Karpas-422 (cell line): Measurements from ENCODE around the gene NTSR2. TPM values are rescaled to one million over a fixed set of nuclear protein-coding genes. Genes with fewer than 3 reads are reported as not detected.

Experiments
- DNase-seq: peaks from one replicate; pipeline ENCODE4 v3.0.0-alpha.2; 2015
- H2AFZ ChIP-seq: fragments of 200-600 bp; sonication (generic); 2 replicates; pipeline ENCODE4 v1.6.1; 2014; ENCODE audit warnings: antibody characterized with exemption, low read length, mixed read lengths
- H3K27ac ChIP-seq: fragments of 200-600 bp; sonication (generic); 2 replicates; pipeline ENCODE4 v1.5.1; 2014; ENCODE audit warnings: mild to moderate bottlenecking, low read length, moderate library complexity
- H3K27me3 ChIP-seq: fragments of 200-600 bp; sonication (generic); 2 replicates; pipeline ENCODE4 v1.6.1; 2014; ENCODE audit warnings: low read length, mixed read lengths
- H3K36me3 ChIP-seq: fragments of 200-600 bp; sonication (generic); 2 replicates; pipeline ENCODE4 v1.6.1; 2014; ENCODE audit warnings: low read length, mixed read lengths; ENCODE audit not compliant: insufficient read depth
- H3K4me1 ChIP-seq: fragments of 200-600 bp; sonication (generic); 2 replicates; pipeline ENCODE4 v1.6.1; 2014; ENCODE audit warnings: mild to moderate bottlenecking, low read length, mixed read lengths
- H3K4me2 ChIP-seq: fragments of 200-600 bp; sonication (generic); 2 replicates; pipeline ENCODE4 v1.6.1; 2014; ENCODE audit warnings: low read length, low read depth, mild to moderate bottlenecking; ENCODE audit not compliant: poor library complexity, severe bottlenecking
- H3K4me3 ChIP-seq: fragments of 200-600 bp; sonication (generic); 2 replicates; pipeline ENCODE4 v1.5.1; 2014; ENCODE audit warnings: mild to moderate bottlenecking, antibody characterized with exemption, low read length, mixed read lengths
- H3K79me2 ChIP-seq: fragments of 200-600 bp; sonication (generic); 2 replicates; pipeline ENCODE4 v1.6.1; 2014; ENCODE audit warnings: mild to moderate bottlenecking, low read length, mixed read lengths
- H3K9ac ChIP-seq: fragments of 200-600 bp; sonication (generic); 2 replicates; pipeline ENCODE4 v1.6.0; 2014; ENCODE audit warnings: low read length
- H3K9me2 ChIP-seq: fragments of 200-600 bp; sonication (generic), shearing (Covaris generic); replicated peaks from 2 replicates; pipeline ENCODE4 v1.6.0; 2014; ENCODE audit warnings: mild to moderate bottlenecking, low read length, moderate library complexity; ENCODE audit not compliant: insufficient read depth
- H3K9me3 ChIP-seq: fragments of 300-700, 200-600 bp; sonication (generic); 2 replicates; pipeline ENCODE4 v1.6.1; 2014; ENCODE audit warnings: low read length, mixed read lengths
- H4K20me1 ChIP-seq: fragments of 200-600 bp; sonication (generic); 2 replicates; pipeline ENCODE4 v1.6.1; 2014; ENCODE audit warnings: mild to moderate bottlenecking, antibody characterized with exemption, low read length, low read depth; ENCODE audit not compliant: insufficient read depth
- total RNA-seq: library from RNA; depleted of rRNA; stranded (reverse); fragments of >200 nt; shearing (Covaris generic); gene quantifications from 2 replicates; pipeline ENCODE4 v1.2.3, GENCODE V29; 2014; ENCODE audit warnings: low replicate concordance; rRNA removed

Gene NTSR2
- total RNA-seq, 1 experiment from 2014 or later: not detected

- H2AFZ ChIP-seq: no peak overlapping the region
Measured at GRCh38 chr2:11610624-11611242, 59.3 kb downstream of the NTSR2 start.

More at GRCh38 chr2:11610624-11611242, 59.3 kb downstream of the NTSR2 start:
- no peaks in the 10 kb centered on the region for H3K9me2 ChIP-seq
- H3K4me3 ChIP-seq: no peak overlapping the region
- no peaks in the 10 kb centered on the region for H3K9me3 ChIP-seq
- no peaks in the 10 kb centered on the region for H4K20me1 ChIP-seq
- no peak overlapping the region for H3K27ac ChIP-seq
- no peaks in the 10 kb centered on the region for H3K27me3 ChIP-seq
- no peaks in the 10 kb centered on the region for H3K4me1 ChIP-seq
- H3K9ac ChIP-seq: no peak overlapping the region
- no peaks in the 10 kb centered on the region for H3K79me2 ChIP-seq
- DNase-seq: no peak
- no peak overlapping the region for H3K4me2 ChIP-seq
- H3K36me3 ChIP-seq: no peaks in the 10 kb centered on the region

Other genes with a start within 250 kb of the NTSR2 start
- 11.5 and 14.6 TPM in 2 replicates for gene E2F6, start 204.0 kb downstream of the NTSR2 start, total RNA-seq
- gene GREB1, start 136.2 kb downstream of the NTSR2 start, total RNA-seq: 4.4 TPM in 2 replicates
- 4.9 and 10.8 TPM in 2 replicates for gene LPIN1, start 76.4 kb upstream of the NTSR2 start, total RNA-seq